ENCODE results near the gene NAXE. TPM values are rescaled to one million over a fixed set of nuclear protein-coding genes. Genes with fewer than 3 reads are reported as not detected.

NAXE gene
- total RNA-seq, 1 donor from 2014 or later, result 190 TPM

DNA sequence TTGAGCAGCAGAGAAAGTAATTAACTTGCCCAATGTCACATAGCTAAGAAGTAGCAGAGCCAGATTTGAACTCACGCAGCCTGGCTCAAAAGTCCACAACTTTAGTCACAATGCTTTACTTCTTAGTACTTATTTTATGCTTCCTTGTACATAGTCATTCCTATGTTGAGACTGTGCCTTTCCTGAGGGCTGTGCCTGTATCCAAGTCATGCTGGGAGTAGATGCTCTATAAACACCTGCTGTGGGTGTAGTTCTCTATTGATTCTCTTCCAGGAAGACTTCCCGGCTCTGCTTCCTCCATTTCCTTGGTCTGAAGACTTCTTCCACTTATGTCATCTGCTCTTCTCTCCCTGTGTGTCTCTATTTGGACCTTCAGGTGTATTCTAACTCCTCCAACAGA lies 35.9 kb upstream of the NAXE start:
- Mint-ChIP-seq H3K4me3 (ENCODE audit: unreplicated experiment) (no peak overlapping the region), H3K4me1 (ENCODE audit: unreplicated experiment) (no peaks in the 10 kb centered on the region), H3K36me3 (ENCODE audit: low read depth, unreplicated experiment) (peaks cover 27% of the 10 kb centered on the region), H3K9me3 (ENCODE audit: unreplicated experiment) (no peaks in the 10 kb centered on the region), H3K27ac (ENCODE audit: unreplicated experiment) (no peak overlapping the region), H3K27me3 (ENCODE audit: unreplicated experiment) (peaks cover 2% of the 10 kb centered on the region)
- TF ChIP-seq, protein P1, sequence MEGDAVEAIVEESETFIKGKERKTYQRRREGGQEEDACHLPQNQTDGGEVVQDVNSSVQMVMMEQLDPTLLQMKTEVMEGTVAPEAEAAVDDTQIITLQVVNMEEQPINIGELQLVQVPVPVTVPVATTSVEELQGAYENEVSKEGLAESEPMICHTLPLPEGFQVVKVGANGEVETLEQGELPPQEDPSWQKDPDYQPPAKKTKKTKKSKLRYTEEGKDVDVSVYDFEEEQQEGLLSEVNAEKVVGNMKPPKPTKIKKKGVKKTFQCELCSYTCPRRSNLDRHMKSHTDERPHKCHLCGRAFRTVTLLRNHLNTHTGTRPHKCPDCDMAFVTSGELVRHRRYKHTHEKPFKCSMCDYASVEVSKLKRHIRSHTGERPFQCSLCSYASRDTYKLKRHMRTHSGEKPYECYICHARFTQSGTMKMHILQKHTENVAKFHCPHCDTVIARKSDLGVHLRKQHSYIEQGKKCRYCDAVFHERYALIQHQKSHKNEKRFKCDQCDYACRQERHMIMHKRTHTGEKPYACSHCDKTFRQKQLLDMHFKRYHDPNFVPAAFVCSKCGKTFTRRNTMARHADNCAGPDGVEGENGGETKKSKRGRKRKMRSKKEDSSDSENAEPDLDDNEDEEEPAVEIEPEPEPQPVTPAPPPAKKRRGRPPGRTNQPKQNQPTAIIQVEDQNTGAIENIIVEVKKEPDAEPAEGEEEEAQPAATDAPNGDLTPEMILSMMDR (IDR thresholded peaks at IDR 0.05; ENCODE audit: unreplicated experiment), result no peak
- no peak for DNase-seq (ENCODE audit: low spot score)

DNA sequence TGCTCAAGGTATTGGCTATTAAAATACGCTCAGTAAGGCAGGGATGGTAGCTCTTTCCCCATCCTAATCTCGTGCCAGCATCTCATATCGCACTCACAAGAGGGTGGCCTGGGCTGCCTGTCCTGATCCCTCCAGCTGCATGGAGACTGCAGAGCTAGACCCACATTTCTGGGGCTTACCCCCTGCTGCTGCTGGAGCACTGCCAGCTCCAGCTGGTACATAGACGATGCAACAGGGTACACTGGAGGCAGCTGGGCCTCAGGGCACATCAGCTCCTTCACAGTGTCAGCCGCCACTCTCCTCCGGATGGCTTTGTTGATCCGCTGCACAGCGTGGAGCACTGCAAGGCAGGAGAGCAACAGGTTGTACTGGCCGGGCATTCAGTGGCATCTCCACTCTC lies 35.2 kb upstream of the NAXE start:
- TF ChIP-seq, protein P1 (IDR thresholded peaks at IDR 0.05; ENCODE audit: unreplicated experiment), result no peak
- peaks cover 2% of the 10 kb centered on the region for H3K27me3 Mint-ChIP-seq (ENCODE audit: unreplicated experiment)
- H3K4me1 Mint-ChIP-seq (ENCODE audit: unreplicated experiment), result no peaks in the 10 kb centered on the region
- peaks cover 25% of the 10 kb centered on the region for H3K36me3 Mint-ChIP-seq (ENCODE audit: low read depth, unreplicated experiment)
- no peak overlapping the region for H3K4me3 Mint-ChIP-seq (ENCODE audit: unreplicated experiment)
- no peaks in the 10 kb centered on the region for H3K9me3 Mint-ChIP-seq (ENCODE audit: unreplicated experiment)
- DNase-seq (ENCODE audit: low spot score), result no peak
- H3K27ac Mint-ChIP-seq (ENCODE audit: unreplicated experiment), result no peak overlapping the region

DNA sequence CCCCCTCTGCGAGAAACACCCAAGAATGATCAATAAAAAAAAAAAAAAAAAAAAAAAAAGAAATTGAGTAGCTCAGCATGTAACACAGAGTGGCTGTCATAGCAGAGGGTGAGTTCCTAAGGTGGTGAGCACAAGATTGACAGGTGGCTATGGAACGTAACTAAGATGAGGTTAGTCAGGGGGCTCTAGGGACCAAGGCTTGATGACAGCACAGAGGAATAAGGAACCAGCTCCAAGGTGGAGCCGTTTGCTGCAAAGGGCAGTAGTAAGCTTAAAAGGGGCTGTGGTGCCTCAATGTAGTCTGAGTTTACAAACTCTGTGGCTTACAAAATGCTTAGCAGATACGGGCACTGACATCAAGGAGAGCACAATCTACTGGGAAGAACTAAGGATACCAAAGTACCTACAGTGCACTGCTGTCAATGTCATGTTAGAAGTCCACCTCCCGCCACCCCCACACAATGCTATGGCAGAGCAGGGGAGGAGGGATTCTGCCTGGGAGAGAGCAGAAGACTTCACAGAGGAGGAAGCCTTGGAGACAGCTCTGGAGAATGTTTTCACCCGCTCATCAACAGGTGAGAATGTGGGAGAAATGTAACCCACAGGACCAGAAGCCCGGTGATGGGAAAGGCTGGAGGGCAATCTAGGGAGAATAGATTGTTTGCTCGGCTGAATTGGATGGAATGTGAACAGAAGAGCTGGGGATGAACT lies 32.3 kb upstream of the NAXE start:
- Mint-ChIP-seq H3K4me3 (ENCODE audit: unreplicated experiment) (no peak overlapping the region), H3K9me3 (ENCODE audit: unreplicated experiment) (no peaks in the 10 kb centered on the region), H3K27ac (ENCODE audit: unreplicated experiment) (no peak overlapping the region), H3K36me3 (ENCODE audit: low read depth, unreplicated experiment) (peaks cover 20% of the 10 kb centered on the region), H3K4me1 (ENCODE audit: unreplicated experiment) (peaks cover 4% of the 10 kb centered on the region), H3K27me3 (ENCODE audit: unreplicated experiment) (peaks cover 2% of the 10 kb centered on the region)
- no peak for DNase-seq (ENCODE audit: low spot score)
- TF ChIP-seq, protein P1 (IDR thresholded peaks at IDR 0.05; ENCODE audit: unreplicated experiment), result no peak

DNA sequence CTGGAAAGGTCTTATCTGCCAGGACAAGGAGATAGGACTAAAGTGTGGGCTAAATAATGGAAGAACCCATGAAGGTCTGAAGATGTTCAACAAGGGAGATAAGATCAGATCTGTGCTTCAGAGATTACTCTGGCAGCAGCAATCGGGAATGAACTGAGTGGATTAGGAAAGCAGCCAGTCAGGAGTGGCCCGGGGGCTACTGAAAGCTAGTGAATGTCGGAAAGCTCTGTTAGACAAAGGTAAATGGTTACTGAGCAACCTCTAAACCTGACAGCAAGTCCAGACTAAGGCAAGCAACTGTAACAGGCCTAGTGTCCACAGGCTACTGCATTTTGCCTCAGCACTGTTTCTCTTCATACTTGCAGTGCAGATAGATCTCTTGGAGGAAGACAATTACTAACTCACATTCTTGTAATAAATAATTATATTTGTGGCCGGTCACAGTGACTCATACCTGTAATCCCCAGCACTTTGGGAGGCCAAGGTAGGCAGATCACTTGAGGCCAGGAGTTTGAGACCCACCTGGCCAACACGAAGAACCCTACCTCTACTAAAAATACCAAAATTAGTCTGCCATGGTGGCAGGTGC lies 31.7 kb upstream of the NAXE start:
- peaks cover 24% of the 10 kb centered on the region for H3K36me3 Mint-ChIP-seq (ENCODE audit: low read depth, unreplicated experiment)
- TF ChIP-seq, protein P1 (IDR thresholded peaks at IDR 0.05; ENCODE audit: unreplicated experiment), result no peak
- H3K4me3 Mint-ChIP-seq (ENCODE audit: unreplicated experiment), result no peak overlapping the region
- H3K27ac Mint-ChIP-seq (ENCODE audit: unreplicated experiment), result no peak overlapping the region
- no peak for DNase-seq (ENCODE audit: low spot score)
- H3K4me1 Mint-ChIP-seq (ENCODE audit: unreplicated experiment), result peaks cover 9% of the 10 kb centered on the region
- no peaks in the 10 kb centered on the region for H3K27me3 Mint-ChIP-seq (ENCODE audit: unreplicated experiment)
- H3K9me3 Mint-ChIP-seq (ENCODE audit: unreplicated experiment), result no peaks in the 10 kb centered on the region

DNA sequence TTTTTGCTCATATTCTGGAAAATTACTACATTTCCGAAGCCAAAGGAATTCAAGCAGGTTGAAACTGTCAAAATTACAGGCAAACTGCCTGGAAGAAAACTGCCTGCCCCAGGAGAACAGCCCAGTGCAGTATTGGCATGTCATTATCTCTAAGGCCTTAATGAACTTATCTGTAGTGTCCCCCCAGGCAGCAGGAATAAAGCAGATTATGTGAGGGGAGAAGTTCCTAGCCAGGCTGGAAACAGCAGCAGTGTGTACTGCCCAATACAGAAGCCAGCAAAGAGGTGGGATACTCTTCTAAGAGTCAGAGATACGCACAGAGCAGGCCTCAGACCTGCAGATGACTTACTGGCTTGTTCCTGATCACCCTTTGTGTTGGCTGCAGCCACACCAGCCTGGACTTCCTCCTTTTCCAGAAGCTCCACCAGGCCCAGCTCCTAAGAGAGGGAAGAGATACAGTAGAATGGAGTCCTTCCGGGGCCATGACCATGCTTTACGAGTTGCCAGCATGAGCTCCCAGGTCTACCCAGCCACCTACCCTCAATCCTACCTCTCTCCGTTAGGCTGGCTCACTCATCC lies 30.9 kb upstream of the NAXE start:
- peaks cover 19% of the 10 kb centered on the region for H3K36me3 Mint-ChIP-seq (ENCODE audit: low read depth, unreplicated experiment)
- no peak for DNase-seq (ENCODE audit: low spot score)
- peaks cover 16% of the 10 kb centered on the region for H3K4me1 Mint-ChIP-seq (ENCODE audit: unreplicated experiment)
- no peak overlapping the region for H3K4me3 Mint-ChIP-seq (ENCODE audit: unreplicated experiment)
- no peaks in the 10 kb centered on the region for H3K9me3 Mint-ChIP-seq (ENCODE audit: unreplicated experiment)
- TF ChIP-seq, protein P1 (IDR thresholded peaks at IDR 0.05; ENCODE audit: unreplicated experiment), result no peak
- no peaks in the 10 kb centered on the region for H3K27me3 Mint-ChIP-seq (ENCODE audit: unreplicated experiment)
- no peak overlapping the region for H3K27ac Mint-ChIP-seq (ENCODE audit: unreplicated experiment)
